ENCODE measurements around the gene MRPL46.

- TF ChIP-seq, protein P1, sequence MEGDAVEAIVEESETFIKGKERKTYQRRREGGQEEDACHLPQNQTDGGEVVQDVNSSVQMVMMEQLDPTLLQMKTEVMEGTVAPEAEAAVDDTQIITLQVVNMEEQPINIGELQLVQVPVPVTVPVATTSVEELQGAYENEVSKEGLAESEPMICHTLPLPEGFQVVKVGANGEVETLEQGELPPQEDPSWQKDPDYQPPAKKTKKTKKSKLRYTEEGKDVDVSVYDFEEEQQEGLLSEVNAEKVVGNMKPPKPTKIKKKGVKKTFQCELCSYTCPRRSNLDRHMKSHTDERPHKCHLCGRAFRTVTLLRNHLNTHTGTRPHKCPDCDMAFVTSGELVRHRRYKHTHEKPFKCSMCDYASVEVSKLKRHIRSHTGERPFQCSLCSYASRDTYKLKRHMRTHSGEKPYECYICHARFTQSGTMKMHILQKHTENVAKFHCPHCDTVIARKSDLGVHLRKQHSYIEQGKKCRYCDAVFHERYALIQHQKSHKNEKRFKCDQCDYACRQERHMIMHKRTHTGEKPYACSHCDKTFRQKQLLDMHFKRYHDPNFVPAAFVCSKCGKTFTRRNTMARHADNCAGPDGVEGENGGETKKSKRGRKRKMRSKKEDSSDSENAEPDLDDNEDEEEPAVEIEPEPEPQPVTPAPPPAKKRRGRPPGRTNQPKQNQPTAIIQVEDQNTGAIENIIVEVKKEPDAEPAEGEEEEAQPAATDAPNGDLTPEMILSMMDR (IDR thresholded peaks at IDR 0.05), result no peak
- TF ChIP-seq POLR2A (IDR thresholded peaks at IDR 0.05), result no peak
Observed at GRCh38 chr15:88428053-88428452, 39.1 kb downstream of the MRPL46 start.
